ENCODE data around the gene ATP5F1E. TPM values are rescaled to one million over a fixed set of nuclear protein-coding genes. Genes with fewer than 3 reads are reported as not detected.

ATP5F1E gene
- total and polyA plus RNA-seq, 9 of the 15 experiments (the other 6 are each of a cell fraction or from before 2014, with no cell fraction given): 60.3 to 162 (median 113) TPM

GRCh38 chr20:59007665-59008511, 24.2 kb downstream of the ATP5F1E start (continued):
- TF ChIP-seq PATZ1 (CRISPR knock-in tag; IDR thresholded peaks at IDR 0.05; ENCODE audit: borderline replicate concordance): peak; percentile 71; the same call in 1 of the 2 replicates
- TF ChIP-seq, protein P1, sequence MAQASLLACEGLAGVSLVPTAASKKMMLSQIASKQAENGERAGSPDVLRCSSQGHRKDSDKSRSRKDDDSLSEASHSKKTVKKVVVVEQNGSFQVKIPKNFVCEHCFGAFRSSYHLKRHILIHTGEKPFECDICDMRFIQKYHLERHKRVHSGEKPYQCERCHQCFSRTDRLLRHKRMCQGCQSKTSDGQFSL (CRISPR knock-in tag; IDR thresholded peaks at IDR 0.05): no peak
- TF ChIP-seq, protein P1 (tag; IDR thresholded peaks at IDR 0.05): 0 out of 4 replicates have a peak, but pooled peaks of 1 of the 2 experiments have one; percentile 21
- TF ChIP-seq RAD51 (IDR thresholded peaks at IDR 0.05; ENCODE audit: borderline replicate concordance, low read depth): no peak
- no peak for TF ChIP-seq NFIX (CRISPR knock-in tag; IDR thresholded peaks at IDR 0.05; ENCODE audit: low read depth)
- 0 out of 2 replicates have a peak, but pooled peaks have one; percentile 32 for TF ChIP-seq MYC (IDR thresholded peaks at IDR 0.05; ENCODE audit: low read depth, low read length)
- no peak for TF ChIP-seq MYC (CRISPR knock-in tag; IDR thresholded peaks at IDR 0.05; ENCODE audit: borderline replicate concordance, low read depth)
- peak; percentile 86 for TF ChIP-seq NFIC (IDR thresholded peaks at IDR 0.05)
- peak; percentile 63; the same call in 1 of the 2 replicates for TF ChIP-seq MAX (CRISPR knock-in tag; IDR thresholded peaks at IDR 0.05)
- no peak for TF ChIP-seq RNF219 (CRISPR knock-in tag; IDR thresholded peaks at IDR 0.05)
- peak in 1 of 2 experiments; percentile 46; a peak in 1 of 4 replicates for TF ChIP-seq TEAD1 (CRISPR knock-in tag; IDR thresholded peaks at IDR 0.05)
- no peak for TF ChIP-seq PML (IDR thresholded peaks at IDR 0.05; ENCODE audit: low read length)
- TF ChIP-seq, protein P2, sequence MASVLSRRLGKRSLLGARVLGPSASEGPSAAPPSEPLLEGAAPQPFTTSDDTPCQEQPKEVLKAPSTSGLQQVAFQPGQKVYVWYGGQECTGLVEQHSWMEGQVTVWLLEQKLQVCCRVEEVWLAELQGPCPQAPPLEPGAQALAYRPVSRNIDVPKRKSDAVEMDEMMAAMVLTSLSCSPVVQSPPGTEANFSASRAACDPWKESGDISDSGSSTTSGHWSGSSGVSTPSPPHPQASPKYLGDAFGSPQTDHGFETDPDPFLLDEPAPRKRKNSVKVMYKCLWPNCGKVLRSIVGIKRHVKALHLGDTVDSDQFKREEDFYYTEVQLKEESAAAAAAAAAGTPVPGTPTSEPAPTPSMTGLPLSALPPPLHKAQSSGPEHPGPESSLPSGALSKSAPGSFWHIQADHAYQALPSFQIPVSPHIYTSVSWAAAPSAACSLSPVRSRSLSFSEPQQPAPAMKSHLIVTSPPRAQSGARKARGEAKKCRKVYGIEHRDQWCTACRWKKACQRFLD (CRISPR knock-in tag; IDR thresholded peaks at IDR 0.05): 0 out of 2 replicates have a peak, but pooled peaks have one; percentile 42
- 0 out of 2 replicates have a peak, but pooled peaks have one; percentile 9 for TF ChIP-seq NR2C1 (IDR thresholded peaks at IDR 0.05)
- no peak for TF ChIP-seq NR2C1 (tag; IDR thresholded peaks at IDR 0.05)
- no peak for TF ChIP-seq CC2D1A (IDR thresholded peaks at IDR 0.05)
- TF ChIP-seq TEAD4 (IDR thresholded peaks at IDR 0.05; ENCODE audit: low read length): peak; percentile 10; the same call in 1 of the 2 replicates
- TF ChIP-seq TEAD4 (CRISPR knock-in tag; IDR thresholded peaks at IDR 0.05; ENCODE audit: borderline replicate concordance): no peak
- TF ChIP-seq, protein P3, sequence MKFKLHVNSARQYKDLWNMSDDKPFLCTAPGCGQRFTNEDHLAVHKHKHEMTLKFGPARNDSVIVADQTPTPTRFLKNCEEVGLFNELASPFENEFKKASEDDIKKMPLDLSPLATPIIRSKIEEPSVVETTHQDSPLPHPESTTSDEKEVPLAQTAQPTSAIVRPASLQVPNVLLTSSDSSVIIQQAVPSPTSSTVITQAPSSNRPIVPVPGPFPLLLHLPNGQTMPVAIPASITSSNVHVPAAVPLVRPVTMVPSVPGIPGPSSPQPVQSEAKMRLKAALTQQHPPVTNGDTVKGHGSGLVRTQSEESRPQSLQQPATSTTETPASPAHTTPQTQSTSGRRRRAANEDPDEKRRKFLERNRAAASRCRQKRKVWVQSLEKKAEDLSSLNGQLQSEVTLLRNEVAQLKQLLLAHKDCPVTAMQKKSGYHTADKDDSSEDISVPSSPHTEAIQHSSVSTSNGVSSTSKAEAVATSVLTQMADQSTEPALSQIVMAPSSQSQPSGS (CRISPR knock-in tag; IDR thresholded peaks at IDR 0.05): no peak
